OCI-LY3 (cell line): ENCODE data around the gene FAM3C.

Experiments
- H2AFZ ChIP-seq: fragments of 200-600, 300-600 bp; shearing (Covaris generic); 2 replicates; pipeline ENCODE4 v1.6.0; 2014; ENCODE audit warnings: antibody characterized with exemption, low read depth, low read length
- H3K27ac ChIP-seq: fragments of 200-600, 300-600 bp; sonication (generic); 2 replicates; pipeline ENCODE4 v1.5.1; 2014; ENCODE audit warnings: mild to moderate bottlenecking, low read length, moderate library complexity, mixed read lengths
- H3K27me3 ChIP-seq: fragments of 200-600, 300-600 bp; sonication (generic); 2 replicates; pipeline ENCODE4 v1.6.1; 2014; ENCODE audit warnings: low read depth, low read length, mixed read lengths
- H3K36me3 ChIP-seq: fragments of 200-600, 300-600 bp; sonication (generic); replicated peaks from 2 replicates; pipeline ENCODE3; 2014; ENCODE audit warnings: low read depth, low read length, mixed read lengths
- H3K4me1 ChIP-seq: fragments of 300-600, 200-600 bp; sonication (generic); 2 replicates; pipeline ENCODE4 v1.6.1; 2014; ENCODE audit warnings: low read length, mixed read lengths
- H3K4me2 ChIP-seq: fragments of 200-600, 300-600 bp; sonication (generic); 2 replicates; pipeline ENCODE4 v1.6.1; 2014; ENCODE audit warnings: low read length, mixed read lengths
- H3K4me3 ChIP-seq: fragments of 300-600, 200-600 bp; sonication (generic); 2 replicates; pipeline ENCODE4 v1.5.1; 2014; ENCODE audit warnings: antibody characterized with exemption, mild to moderate bottlenecking, low read length, moderate library complexity
- H3K79me2 ChIP-seq: fragments of 300-600, 200-600 bp; shearing (Covaris generic); 2 replicates; pipeline ENCODE4 v1.6.1; 2014; ENCODE audit warnings: mild to moderate bottlenecking, low read length, mixed read lengths
- H3K9ac ChIP-seq: fragments of 300-600, 200-600 bp; shearing (Covaris generic); 2 replicates; pipeline ENCODE4 v1.6.0; 2014; ENCODE audit warnings: mild to moderate bottlenecking, low read length, moderate library complexity
- H3K9me3 ChIP-seq: fragments of 200-600, 300-600 bp; shearing (Covaris generic); 2 replicates; pipeline ENCODE4 v1.6.1; 2014; ENCODE audit warnings: low read length, mixed read lengths; ENCODE audit not compliant: insufficient read depth
- H4K20me1 ChIP-seq: fragments of 200-600, 300-600 bp; sonication (generic); 2 replicates; pipeline ENCODE4 v1.6.1; 2016; ENCODE audit warnings: low read length, mixed read lengths; ENCODE audit not compliant: insufficient read depth
- EZH2phosphoT487 ChIP-seq: fragments of 200-600 bp; shearing (Covaris generic); IDR thresholded peaks from 2 replicates; pipeline ENCODE4 v1.6.1; 2018; ENCODE audit warnings: antibody characterized with exemption, mixed run types, low read depth
- TF ChIP-seq, protein P1 (sequence below): fragments of 200-600, 300-600 bp; sonication (generic); IDR thresholded peaks from 2 replicates; pipeline ENCODE4 v1.5.1; 2014; ENCODE audit warnings: antibody characterized with exemption, low read length, low read depth

The FAM3C gene

DNA sequence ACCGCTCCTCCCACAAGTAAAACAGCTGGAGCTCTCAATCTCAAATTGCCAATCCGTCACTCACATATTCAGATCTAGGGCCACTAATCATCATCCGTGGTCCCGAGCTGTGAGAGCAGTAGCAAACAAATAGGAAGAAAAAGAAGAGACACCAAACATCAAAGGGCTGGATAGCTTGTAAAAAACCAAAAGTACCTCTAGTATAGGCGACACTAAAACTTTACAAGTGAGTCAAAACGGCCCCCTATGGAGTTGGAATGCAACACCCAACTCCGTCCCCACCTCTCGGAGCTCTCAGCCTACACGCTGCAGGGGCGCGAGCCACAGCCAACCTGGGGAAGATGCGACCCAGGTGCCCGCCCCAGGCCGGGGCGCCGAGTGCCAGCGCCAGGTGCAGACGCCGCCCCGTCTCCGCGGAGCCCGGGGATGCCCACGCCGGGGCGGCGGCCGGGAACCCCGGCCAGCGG is 581 bp downstream of the FAM3C start:
- TF ChIP-seq, protein P1, sequence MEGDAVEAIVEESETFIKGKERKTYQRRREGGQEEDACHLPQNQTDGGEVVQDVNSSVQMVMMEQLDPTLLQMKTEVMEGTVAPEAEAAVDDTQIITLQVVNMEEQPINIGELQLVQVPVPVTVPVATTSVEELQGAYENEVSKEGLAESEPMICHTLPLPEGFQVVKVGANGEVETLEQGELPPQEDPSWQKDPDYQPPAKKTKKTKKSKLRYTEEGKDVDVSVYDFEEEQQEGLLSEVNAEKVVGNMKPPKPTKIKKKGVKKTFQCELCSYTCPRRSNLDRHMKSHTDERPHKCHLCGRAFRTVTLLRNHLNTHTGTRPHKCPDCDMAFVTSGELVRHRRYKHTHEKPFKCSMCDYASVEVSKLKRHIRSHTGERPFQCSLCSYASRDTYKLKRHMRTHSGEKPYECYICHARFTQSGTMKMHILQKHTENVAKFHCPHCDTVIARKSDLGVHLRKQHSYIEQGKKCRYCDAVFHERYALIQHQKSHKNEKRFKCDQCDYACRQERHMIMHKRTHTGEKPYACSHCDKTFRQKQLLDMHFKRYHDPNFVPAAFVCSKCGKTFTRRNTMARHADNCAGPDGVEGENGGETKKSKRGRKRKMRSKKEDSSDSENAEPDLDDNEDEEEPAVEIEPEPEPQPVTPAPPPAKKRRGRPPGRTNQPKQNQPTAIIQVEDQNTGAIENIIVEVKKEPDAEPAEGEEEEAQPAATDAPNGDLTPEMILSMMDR = no peak
- TF ChIP-seq EZH2phosphoT487 = no peak
- peaks cover 8% of the 10 kb centered on the region; the same call in 1 of the 2 replicates for H3K4me1 ChIP-seq
- no peaks in the 10 kb centered on the region for H3K9me3 ChIP-seq
- peak overlapping the region; percentile 39 for H3K27ac ChIP-seq
- H3K36me3 ChIP-seq = peaks cover 18% of the 10 kb centered on the region
- H3K79me2 ChIP-seq = peaks cover 52% of the 10 kb centered on the region
- peaks cover 16% of the 10 kb centered on the region for H4K20me1 ChIP-seq
- H3K4me2 ChIP-seq = peak overlapping the region; percentile 87
- H3K9ac ChIP-seq = peak overlapping the region; percentile 76
- peak overlapping the region; percentile 97 for H3K4me3 ChIP-seq
- no peaks in the 10 kb centered on the region for H3K27me3 ChIP-seq
- H2AFZ ChIP-seq = peak overlapping the region; percentile 49

DNA sequence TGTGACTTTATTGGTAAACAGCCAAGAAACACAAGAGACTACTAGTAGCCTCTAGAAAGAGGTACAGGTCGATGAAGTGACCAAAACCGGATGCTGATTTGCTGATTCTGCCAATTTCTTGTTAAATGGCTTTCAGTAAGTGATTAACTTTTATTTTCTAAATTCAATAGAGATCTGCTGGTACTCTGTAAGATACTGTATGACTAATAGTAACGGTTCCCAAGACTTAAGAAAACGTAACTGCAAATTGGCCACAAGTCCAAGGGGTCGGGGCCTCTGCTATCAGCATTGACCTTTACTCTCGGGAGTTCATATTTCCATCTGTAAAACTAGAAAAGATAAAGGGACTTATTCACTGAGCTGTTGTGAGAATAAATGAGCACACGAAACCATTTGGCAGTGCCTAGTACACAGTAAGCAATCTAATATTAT is 1.4 kb downstream of the FAM3C start:
- Histone ChIP-seq H3K27me3 (no peaks in the 10 kb centered on the region), H2AFZ (no peak overlapping the region), H3K79me2 (peaks cover 60% of the 10 kb centered on the region), H3K4me1 (peaks cover 8% of the 10 kb centered on the region; the same call in 1 of the 2 replicates), H3K36me3 (peaks cover 18% of the 10 kb centered on the region), H3K9me3 (no peaks in the 10 kb centered on the region), H3K4me2 (peak overlapping the region; percentile 37; the same call in 1 of the 2 replicates), H4K20me1 (peaks cover 16% of the 10 kb centered on the region), H3K9ac (no peak overlapping the region), H3K27ac (no peak overlapping the region), H3K4me3 (no peak overlapping the region)
- no peak for TF ChIP-seq EZH2phosphoT487
- TF ChIP-seq, protein P1 = no peak

DNA sequence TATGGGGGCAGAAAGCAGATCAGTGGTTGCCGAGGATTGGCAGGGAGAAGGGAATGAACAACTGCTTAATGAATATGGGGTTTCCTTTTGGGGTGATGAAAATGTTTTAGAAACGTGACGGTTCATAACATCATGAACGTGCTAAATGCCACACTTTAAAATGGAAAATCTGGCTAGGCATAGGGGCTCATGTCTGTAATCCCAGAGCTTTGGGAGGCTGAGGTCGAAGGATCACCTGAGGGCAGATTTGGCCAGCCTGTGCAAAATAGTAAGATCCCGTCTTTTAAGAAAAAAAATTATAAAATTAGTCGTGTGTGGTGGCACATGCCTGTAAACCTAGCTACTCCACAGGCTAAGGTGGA is 3.1 kb downstream of the FAM3C start:
- Histone ChIP-seq H3K27ac (no peak overlapping the region), H3K4me1 (peaks cover 8% of the 10 kb centered on the region; the same call in 1 of the 2 replicates), H3K27me3 (no peaks in the 10 kb centered on the region), H3K79me2 (peaks cover 78% of the 10 kb centered on the region), H3K9me3 (no peaks in the 10 kb centered on the region), H3K9ac (no peak overlapping the region), H3K36me3 (peaks cover 18% of the 10 kb centered on the region), H2AFZ (no peak overlapping the region), H3K4me3 (no peak overlapping the region), H4K20me1 (peaks cover 16% of the 10 kb centered on the region), H3K4me2 (no peak overlapping the region)
- no peak for TF ChIP-seq EZH2phosphoT487
- TF ChIP-seq, protein P1 = no peak

DNA sequence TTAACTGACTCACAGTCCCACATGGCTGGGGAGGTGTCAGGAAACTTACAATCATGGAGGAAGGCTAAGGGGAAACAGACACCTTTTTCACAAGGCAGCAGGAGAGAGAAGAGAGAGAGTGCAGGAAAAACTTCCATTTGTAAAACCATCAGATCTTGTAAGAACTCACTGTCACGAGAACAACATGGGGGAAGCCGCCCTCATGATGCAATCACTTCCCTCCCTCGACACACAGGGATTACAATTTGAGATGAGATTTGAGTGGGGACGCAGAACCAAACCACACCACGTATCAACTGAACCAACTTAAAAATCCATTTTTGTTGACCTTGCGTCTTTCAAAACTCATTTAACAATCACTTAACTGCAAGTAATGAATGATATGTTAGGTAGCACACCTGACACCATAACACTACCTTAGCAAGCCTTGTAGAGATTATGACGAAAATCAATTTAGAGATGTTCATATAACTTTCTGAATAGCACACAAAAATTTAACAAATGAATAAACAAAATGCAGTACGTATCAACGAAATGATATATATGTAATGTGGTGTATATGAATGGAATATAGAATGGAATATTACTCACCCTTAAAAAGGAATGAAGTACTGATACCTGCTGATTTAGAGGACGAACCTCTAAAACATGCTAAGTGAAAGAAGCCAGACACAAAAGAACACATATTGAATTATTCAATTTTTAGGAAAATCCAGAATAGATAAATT is 3.7 kb downstream of the FAM3C start:
- Histone ChIP-seq H3K4me3 (no peak overlapping the region), H3K4me2 (no peak overlapping the region), H3K36me3 (peaks cover 18% of the 10 kb centered on the region), H3K9me3 (no peaks in the 10 kb centered on the region), H3K79me2 (peaks cover 83% of the 10 kb centered on the region), H3K4me1 (peaks cover 8% of the 10 kb centered on the region; the same call in 1 of the 2 replicates), H3K27me3 (no peaks in the 10 kb centered on the region), H3K9ac (no peak overlapping the region), H3K27ac (no peak overlapping the region), H4K20me1 (peaks cover 16% of the 10 kb centered on the region), H2AFZ (no peak overlapping the region)
- TF ChIP-seq, protein P1 = no peak
- no peak for TF ChIP-seq EZH2phosphoT487
